ENCODE results near the gene XPNPEP2. TPM values are rescaled to one million over a fixed set of nuclear protein-coding genes. Genes with fewer than 3 reads are reported as not detected.

The XPNPEP2 gene
- 2.0 TPM for total RNA-seq

DNA sequence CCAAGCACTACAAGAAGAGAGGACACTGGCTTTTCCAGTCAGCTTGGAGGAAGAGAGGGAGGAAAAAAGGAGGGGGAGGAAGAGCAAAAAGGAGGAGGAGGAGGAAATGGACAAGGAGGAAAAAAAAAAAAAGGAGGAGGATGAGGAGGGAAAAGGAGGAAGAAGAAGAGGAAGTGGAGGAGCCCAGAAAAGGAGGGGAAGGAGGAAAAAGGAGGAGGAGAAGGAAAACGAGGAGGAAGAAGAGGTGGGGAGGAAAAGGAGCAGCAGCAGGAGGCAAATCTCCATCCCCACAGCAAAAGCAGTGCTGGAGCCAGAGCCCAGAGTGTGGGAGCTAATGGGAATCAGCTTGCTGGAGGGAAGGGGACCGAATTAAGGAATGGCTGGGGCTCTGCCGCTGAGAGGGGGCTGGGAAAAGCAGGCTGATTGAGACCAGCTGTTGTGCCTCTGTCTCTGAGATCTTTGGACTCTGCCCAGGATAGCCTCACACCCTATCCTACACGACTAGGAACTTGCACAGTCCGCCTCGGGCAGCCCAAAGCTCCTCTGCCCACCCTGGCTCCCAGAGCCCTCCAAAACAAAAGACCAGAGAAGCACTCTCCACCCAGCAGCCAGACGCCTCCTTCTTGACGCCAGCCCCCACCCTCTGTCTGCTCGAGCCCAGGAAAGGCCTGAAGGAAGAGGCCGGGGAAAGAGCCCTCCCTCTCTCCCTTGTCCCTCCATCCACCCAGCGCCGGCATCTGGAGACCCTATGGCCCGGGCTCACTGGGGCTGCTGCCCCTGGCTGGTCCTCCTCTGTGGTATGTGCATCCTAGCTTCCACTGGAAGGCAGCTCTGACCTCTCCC is at the start of gene XPNPEP2:
XPNPEP2 (plus strand) TSS at position 514 of the 843 bp plus-strand sequence; CDS start at position 749, 235 bp downstream.
- DNase-seq (ENCODE audit: low spot score) = no peak
- peak; percentile 47 for ATAC-seq

DNA sequence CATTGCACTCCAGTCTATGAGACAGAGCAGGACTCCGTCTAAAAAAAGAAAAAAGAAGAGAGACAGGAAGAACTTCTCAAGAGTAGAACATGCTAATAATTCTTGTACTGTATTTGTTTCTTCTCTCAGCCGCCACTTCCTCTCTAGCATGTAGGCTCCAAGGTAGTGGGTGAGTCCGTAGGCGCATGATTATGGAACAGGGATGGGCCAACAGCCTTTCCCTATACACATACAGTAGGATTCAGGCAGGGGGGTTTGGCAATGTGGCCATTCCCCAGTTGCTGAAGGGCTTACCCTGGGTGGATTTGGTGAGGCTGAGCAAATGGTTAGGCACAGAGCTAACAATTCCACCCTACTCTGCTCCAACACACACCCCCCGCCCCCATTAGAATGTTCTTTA is 49.0 kb upstream of the XPNPEP2 start:
- ATAC-seq = no peak

DNA sequence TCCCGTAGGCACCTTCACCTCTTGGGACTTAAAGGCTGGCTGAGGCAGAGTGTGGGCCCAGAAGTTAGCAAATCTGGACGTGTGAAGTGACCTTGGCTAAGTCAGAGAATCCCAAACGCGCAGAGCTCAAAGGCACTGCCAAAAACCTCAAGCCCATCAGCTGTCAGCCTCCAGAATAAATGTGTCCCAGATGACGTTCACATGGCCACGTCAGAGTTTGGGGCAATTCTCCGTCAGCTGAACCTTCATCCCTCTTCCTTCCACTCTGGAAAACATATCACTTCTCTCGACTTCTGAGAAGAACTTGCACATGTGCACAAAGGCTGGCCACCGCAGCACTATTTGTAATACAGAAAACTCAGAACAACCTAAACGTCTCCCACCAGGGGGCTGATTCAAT is 48.3 kb upstream of the XPNPEP2 start:
- DNase-seq (ENCODE audit: low spot score) (no peak), ATAC-seq (no peak)

More for the DNA sequence above, 49.0 kb upstream of the XPNPEP2 start:
- no peak for DNase-seq (ENCODE audit: low spot score)

DNA sequence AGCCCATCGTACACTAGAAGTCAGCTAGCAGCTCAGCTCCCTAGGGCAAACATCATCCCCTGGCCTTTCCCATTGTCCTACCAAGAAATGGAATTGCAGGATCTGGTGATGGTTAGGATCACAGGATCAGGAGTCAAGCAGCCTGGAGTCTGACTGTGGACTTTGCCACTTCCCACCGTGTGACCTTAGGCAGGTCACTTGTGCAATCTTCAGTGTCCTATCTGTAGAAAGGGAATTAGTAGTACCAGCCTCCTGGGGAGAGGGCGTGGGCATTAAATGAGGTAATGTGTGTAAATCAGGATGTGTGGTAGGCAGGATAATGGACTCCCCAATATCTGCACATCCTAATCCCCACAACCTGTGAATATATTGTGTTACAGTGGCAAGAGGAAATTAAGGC is 45.4 kb upstream of the XPNPEP2 start:
- peak; percentile 94 for ATAC-seq
- DNase-seq (ENCODE audit: low spot score) = peak; percentile 60

DNA sequence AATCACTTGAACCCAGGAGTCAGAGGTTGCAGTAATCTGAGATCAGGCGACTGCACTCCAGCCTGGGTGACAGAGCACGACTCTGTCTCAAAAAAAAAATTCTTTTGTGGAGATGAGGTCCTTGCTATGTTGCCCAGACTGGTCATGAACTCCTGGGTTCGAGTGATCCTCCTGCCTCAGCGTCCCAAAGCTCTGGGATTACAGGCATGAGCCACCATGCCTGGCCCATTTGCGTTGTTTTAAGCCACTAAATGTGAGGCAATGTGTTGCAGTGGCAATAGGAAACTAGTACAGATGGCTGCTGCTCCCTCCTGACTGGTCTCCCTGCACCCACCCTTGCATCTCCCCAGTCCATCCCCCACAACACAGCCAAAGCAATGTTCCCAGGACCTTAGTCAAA is 44.0 kb upstream of the XPNPEP2 start:
- no peak for ATAC-seq
- DNase-seq (ENCODE audit: low spot score) = no peak

- ATAC-seq = no peak
- DNase-seq (ENCODE audit: low spot score) = no peak
Observed at GRCh38 chrX:129695535-129695934, 43.2 kb upstream of the XPNPEP2 start.

- no peak for ATAC-seq
- DNase-seq (ENCODE audit: low spot score) = no peak
Observed at GRCh38 chrX:129695937-129696336, 42.8 kb upstream of the XPNPEP2 start.

DNA sequence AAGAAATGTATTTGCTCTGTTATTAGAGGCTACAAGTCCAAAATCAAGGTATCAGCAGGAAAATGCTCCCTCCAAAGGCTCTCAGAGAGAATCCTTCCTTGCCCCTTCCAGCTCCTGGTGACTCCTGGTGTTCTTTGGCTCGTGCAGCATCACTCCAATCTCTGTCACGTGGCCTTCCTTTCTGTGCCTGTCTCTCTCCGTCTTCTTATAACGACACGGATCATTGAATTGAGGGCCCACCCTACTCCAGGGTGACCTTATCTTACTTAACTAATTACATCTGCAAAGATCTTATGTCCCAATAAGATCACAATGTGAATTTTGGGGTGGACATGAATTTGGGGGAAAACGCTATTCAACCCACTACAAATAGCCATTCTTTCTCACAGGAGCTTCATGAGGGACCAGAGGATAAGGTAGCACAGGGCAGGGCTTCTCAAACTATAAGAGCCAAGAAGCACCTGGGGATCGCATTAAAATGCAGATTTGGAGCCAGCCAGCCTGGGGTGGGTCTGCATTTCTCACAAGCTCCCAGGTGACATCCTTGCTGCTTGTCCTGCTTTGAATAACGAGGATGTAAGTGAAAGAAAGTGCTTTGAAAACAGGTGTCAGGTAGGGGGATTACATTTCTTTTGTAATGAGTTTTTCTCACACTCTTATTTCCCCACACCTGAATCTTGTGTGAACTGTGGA is 42.2 kb upstream of the XPNPEP2 start:
- no peak for ATAC-seq
- no peak for DNase-seq (ENCODE audit: low spot score)

GRCh38 chrX:129697204-129697829 is 41.5 kb upstream of the XPNPEP2 start:
- DNase-seq (ENCODE audit: low spot score) (no peak), ATAC-seq (no peak)

DNA sequence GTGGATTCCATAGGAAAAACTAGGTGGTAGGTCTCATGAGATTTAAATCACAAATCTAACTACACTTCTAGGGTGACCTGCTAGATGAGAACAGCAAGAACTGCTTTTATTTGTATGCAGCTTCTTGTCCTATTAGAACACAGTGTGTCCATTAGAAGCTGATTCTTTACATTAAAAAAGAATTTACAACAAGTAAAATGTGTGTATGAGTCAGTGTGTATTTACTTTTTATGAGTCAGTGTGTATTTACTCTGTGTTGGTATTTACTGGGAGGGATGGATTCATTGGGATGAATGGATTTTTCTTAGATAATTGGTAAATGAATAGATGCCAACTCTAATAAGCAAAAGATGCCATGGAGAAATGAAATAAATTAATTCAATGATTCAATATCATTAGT is 40.6 kb upstream of the XPNPEP2 start:
- ATAC-seq (no peak), DNase-seq (ENCODE audit: low spot score) (no peak)

DNA sequence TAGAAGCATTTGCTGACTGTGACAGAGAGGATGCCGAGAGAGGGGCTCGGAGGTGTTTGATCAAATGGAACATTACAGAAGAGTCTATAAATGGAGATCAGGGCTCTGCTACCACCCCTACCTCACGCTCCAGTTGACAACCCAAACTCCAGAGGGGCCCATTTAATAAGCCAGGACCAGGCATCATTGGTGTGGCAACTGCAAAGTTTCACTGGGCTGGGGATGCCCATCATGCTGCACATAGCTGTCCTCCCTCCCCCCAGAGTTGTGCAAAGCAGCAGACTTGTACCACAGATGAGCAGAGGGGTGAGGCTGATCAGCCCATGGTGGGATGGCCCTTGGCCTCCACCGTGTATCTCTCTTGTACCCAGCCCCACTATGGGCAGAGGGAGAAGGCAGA is 38.2 kb upstream of the XPNPEP2 start:
- no peak for ATAC-seq
- no peak for DNase-seq (ENCODE audit: low spot score)

GRCh38 chrX:129701624-129702069 is 37.1 kb upstream of the XPNPEP2 start:
- DNase-seq (ENCODE audit: low spot score) (no peak), ATAC-seq (no peak)

- DNase-seq (ENCODE audit: low spot score) = no peak
- no peak for ATAC-seq
Observed at GRCh38 chrX:129704491-129704890, 34.3 kb upstream of the XPNPEP2 start.

- DNase-seq (ENCODE audit: low spot score) = no peak
- ATAC-seq = no peak
Observed at GRCh38 chrX:129705377-129705925, 33.3 kb upstream of the XPNPEP2 start.

DNA sequence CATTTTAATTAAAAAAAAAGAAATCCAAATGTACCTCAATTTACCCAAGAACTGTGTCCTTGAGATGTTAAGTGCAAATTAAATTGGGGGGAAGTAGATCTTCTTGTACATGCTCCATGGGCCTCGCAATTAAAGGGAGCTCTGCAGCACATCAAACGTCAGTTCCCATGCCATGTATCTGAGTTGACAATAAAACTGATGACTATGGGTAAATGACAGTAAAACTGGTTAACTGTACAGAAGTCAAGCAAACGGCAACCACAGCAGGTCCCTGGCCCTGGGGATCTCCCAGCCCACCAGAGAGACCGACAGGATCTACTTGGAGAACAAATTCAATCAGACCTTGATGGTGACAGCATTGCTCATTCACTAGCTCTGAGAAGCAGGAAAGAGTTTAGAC is 32.8 kb upstream of the XPNPEP2 start:
- no peak for DNase-seq (ENCODE audit: low spot score)
- ATAC-seq = no peak

GRCh38 chrX:129706400-129707072 is 32.2 kb upstream of the XPNPEP2 start:
- ATAC-seq (peak; percentile 53), DNase-seq (ENCODE audit: low spot score) (peak; percentile 47)

- DNase-seq (ENCODE audit: low spot score) (no peak), ATAC-seq (peak; percentile 61)
Observed at GRCh38 chrX:129714581-129714980, 24.2 kb upstream of the XPNPEP2 start.

DNA sequence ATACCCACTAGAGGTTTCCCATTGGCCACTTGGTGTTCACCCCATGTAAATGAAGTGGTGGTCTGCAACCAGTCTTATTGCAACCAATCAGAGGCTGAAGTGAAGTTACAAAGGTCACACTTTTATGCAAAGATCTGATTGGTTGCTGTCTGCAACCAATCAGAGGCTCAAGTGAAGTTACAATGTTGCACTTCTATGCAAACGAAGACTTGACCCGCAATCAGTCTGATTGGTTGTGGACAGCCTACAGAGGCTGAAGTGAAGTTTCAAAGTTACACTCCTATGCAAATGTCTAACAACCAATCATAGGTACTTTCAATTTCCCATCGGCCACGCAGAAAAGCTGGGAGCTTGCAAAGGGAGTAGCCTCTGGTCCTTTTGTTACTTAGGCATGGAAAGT is 22.3 kb upstream of the XPNPEP2 start:
- no peak for DNase-seq (ENCODE audit: low spot score)

DNA sequence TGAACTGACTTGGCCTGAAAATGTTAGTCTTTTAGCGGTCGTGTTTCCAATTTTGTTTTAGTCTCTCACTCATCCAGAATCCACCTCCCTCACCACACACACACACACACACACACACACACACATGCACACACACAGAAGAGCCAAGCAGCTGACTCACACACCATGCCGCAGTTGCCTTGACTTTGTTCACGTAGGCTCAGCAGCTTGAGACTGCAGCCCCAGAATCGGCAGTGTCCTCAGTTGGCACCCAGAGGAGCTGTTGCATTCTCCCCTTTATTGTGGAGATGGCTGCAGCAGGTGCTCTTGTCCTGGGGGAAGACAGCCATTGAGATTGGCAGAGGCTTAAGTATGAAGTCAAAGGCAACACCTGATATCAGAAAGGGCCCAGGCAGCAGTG is 20.9 kb upstream of the XPNPEP2 start:
- DNase-seq (ENCODE audit: low spot score) (no peak), ATAC-seq (no peak)

More for the DNA sequence above, 22.3 kb upstream of the XPNPEP2 start:
- no peak for ATAC-seq

DNA sequence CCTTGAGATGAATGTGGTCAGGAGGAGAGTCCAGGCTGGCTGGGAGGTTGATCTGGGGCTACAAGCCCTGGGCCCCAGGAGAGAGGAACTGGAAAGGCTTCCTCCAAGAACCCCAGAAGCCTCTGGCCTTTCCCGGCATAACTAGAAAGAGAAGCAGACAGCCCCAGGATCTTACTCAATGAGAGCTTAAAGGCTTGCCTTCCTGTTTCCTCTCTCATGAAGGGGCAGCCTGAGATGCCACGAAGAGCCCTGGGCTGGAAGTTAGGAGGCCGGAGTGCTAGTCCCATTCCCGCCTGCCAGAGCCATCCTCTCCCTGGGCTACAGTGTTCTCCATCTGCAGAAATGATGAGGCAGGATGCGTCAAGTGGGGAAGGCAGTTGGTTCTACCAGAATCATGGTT is 20.1 kb upstream of the XPNPEP2 start:
- no peak for DNase-seq (ENCODE audit: low spot score)
- ATAC-seq = no peak

DNA sequence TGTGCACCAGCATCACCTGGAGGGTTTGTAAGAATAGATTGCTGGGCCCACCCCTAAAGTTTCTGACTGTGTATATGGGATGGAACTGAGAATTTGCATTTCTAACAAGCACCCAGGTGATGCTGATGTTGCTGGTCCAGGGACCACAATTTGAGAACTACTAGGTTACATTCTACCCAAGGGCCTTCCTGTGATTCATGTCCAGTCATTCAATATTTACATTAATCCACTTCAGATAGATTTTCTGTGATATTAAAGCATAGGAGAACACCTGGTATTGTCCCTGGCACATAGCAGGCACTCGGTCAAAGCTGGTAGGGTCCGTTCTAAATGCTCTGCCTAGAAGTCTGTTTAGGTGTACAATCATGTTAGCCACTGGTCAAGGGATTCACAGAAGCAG is 19.5 kb upstream of the XPNPEP2 start:
- DNase-seq (ENCODE audit: low spot score) (no peak), ATAC-seq (no peak)
